Stimulated activated CD8-positive, alpha-beta memory T cell treated with anti-CD3 and anti-CD28 coated beads, Interleukin-12 subunit alpha, Interleukin-12 subunit beta, amount 100 ng/mL, for 24 hours (primary cell): ENCODE results near the gene TSGA10IP.

Experiments
- DNase-seq: peaks from one replicate; pipeline ENCODE4 v3.0.0-alpha.2; 2020; ENCODE audit errors: extremely low read depth

Gene TSGA10IP

GRCh38 chr11:66006134-66006890, 61.0 kb downstream of the TSGA10IP start:
- DNase-seq = no peak

GRCh38 chr11:66006891-66007176, 61.6 kb downstream of the TSGA10IP start:
- DNase-seq = no peak

GRCh38 chr11:66007201-66007634, 61.9 kb downstream of the TSGA10IP start:
- no peak for DNase-seq

- no peak for DNase-seq
These were observed 62.8 kb downstream of the TSGA10IP start for GRCh38 chr11:66008095-66008467.

GRCh38 chr11:66008468-66009101, 63.3 kb downstream of the TSGA10IP start:
- DNase-seq = no peak
